ENCODE data around the gene SLC44A3. TPM values are rescaled to one million over a fixed set of nuclear protein-coding genes. Genes with fewer than 3 reads are reported as not detected.

SLC44A3 gene
- total and polyA plus RNA-seq, 9 of the 15 experiments (the other 6 are each of a cell fraction or from before 2014, with no cell fraction given), result not detected

GRCh38 chr1:94908190-94908589 lies 88.0 kb downstream of the SLC44A3 start:
- CTCF ChIA-PET (ENCODE audit: low intra/inter-chr PET ratio), result no interaction called here
- intact Hi-C loops (cut with micrococcal nuclease), result no loop called here
- Histone ChIP-seq H3K9ac (ENCODE audit: insufficient read depth in 1 of 2, low read depth in 2 of 2, low read length in 2 of 2) (no peak overlapping the region), H3K79me2 (ENCODE audit: control insufficient read depth, insufficient read depth, low read length) (no peaks in the 10 kb centered on the region), H3K27me3 (ENCODE audit: control insufficient read depth in 2 of 2, insufficient read depth in 2 of 2, low read length in 2 of 2) (peaks cover 9 to 29% of the 10 kb centered on the region in 2 experiments; a peak in 3 of 5 replicates), H3K36me3 (ENCODE audit: control insufficient read depth, insufficient read depth, low read length) (no peaks in the 10 kb centered on the region), H2AFZ (ENCODE audit: low read depth, low read length) (no peak overlapping the region), H4K20me1 (replicated peaks; ENCODE audit: control insufficient read depth, insufficient read depth, low read length) (no peaks in the 10 kb centered on the region), H3K9me1 (ENCODE audit: control insufficient read depth, insufficient read depth, low read length) (no peaks in the 10 kb centered on the region), H3K9me3 (replicated peaks; ENCODE audit: control insufficient read depth, insufficient read depth, low read depth, low read length) (no peaks in the 10 kb centered on the region), H3K4me1 (replicated peaks in 1 of 2; ENCODE audit: control insufficient read depth in 2 of 2, insufficient read depth in 2 of 2, low read length in 2 of 2) (no peaks in the 10 kb centered on the region; a peak in 1 of 5 replicates), H3K4me2 (ENCODE audit: insufficient read depth, low read length) (no peak overlapping the region), H3K4me3 (no peak overlapping the region), H3K27ac (ENCODE audit: extremely low read depth, low read depth, low read length) (no peak overlapping the region)
- no TSS peak for BruUV-seq (replicated peaks)
- ATAC-seq, result no peak; the same call in 2 of the 3 replicates
- TF ChIP-seq SIX5 (IDR thresholded peaks at IDR 0.05; ENCODE audit: borderline replicate concordance in 1 of 2, insufficient read depth in 1 of 2, low read depth in 1 of 2, low read length in 2 of 2) (no peak), HIVEP1 (CRISPR knock-in tag; IDR thresholded peaks at IDR 0.05) (no peak), SMARCA5 (IDR thresholded peaks at IDR 0.05) (no peak), TBL1XR1 (IDR thresholded peaks at IDR 0.05; ENCODE audit: low read length in 2 of 2) (no peak), AFF1 (IDR thresholded peaks at IDR 0.05; ENCODE audit: low read depth in 1 of 2, partially characterized antibody in 2 of 2) (no peak), TAL1 (IDR thresholded peaks at IDR 0.05) (no peak), SNAPC5 (CRISPR knock-in tag; IDR thresholded peaks at IDR 0.05) (no peak), XRCC4 (IDR thresholded peaks at IDR 0.05; ENCODE audit: extremely low read depth, insufficient read depth, insufficient read length) (no peak), PREB (CRISPR knock-in tag; IDR thresholded peaks at IDR 0.05) (no peak)
- no peak for FAIRE-seq
- no peak for DNase-seq (ENCODE audit: extremely low read depth in 1 of 4, low spot score in 3 of 4)
- POLR2A ChIA-PET, result no interaction called here
- in situ Hi-C loops (cut with MboI), result no loop called here
- WGBS (ENCODE audit: insufficient coverage, low coverage, missing lambda C conversion rate), result 2% methylated on average over 6 of the region's 7 CpGs

All from K562 (cell line).